ENCODE data around the gene GRB10. TPM values are rescaled to one million over a fixed set of nuclear protein-coding genes. Genes with fewer than 3 reads are reported as not detected.

GRB10 gene
- total and polyA plus RNA-seq, 2 of the 8 experiments (the other 6 are each of a cell fraction or from before 2014, with no cell fraction given), result 35.7 to 97.0 TPM

- no peak for FAIRE-seq
- Histone ChIP-seq H3K9me3 (ENCODE audit: insufficient read depth in 2 of 2, low read depth in 1 of 2, low read length in 1 of 2) (no peaks in the 10 kb centered on the region), H4K91ac (replicated peaks; ENCODE audit: insufficient read length, low read length) (no peak overlapping the region), H2BK20ac (ENCODE audit: low read length) (no peak overlapping the region), H3K9ac (replicated peaks in 1 of 4; ENCODE audit: extremely low read depth in 1 of 4, low read depth in 3 of 4, low read length in 3 of 4) (no peak overlapping the region), H2AK5ac (ENCODE audit: low read depth, low read length) (no peak overlapping the region), H3K36me3 (ENCODE audit: control insufficient read depth in 2 of 4, insufficient read depth in 4 of 4, low read length in 3 of 4) (no peaks in the 10 kb centered on the region), H3K23ac (ENCODE audit: insufficient read length) (no peak overlapping the region), H3K4ac (replicated peaks; ENCODE audit: insufficient read length, low read depth, low read length) (no peak overlapping the region), H4K8ac (ENCODE audit: extremely low read depth, insufficient read depth, low read length) (no peak overlapping the region), H3K27ac (ENCODE audit: low read depth, low read length) (no peak overlapping the region), H3K79me2 (ENCODE audit: control insufficient read depth in 1 of 2, insufficient read depth in 2 of 2, low read length in 2 of 2) (no peaks in the 10 kb centered on the region), H3K56ac (replicated peaks; ENCODE audit: insufficient read length, low read depth, low read length) (no peak overlapping the region), H2BK120ac (replicated peaks; ENCODE audit: low read depth, low read length) (no peak overlapping the region), H3K14ac (ENCODE audit: insufficient read length) (no peak overlapping the region), H2BK15ac (ENCODE audit: low read length) (no peak overlapping the region), H2AFZ (ENCODE audit: low read length) (no peak overlapping the region), H4K5ac (ENCODE audit: insufficient read length, low read depth, low read length) (no peak overlapping the region), H3K27me3 (replicated peaks in 1 of 4; ENCODE audit: control insufficient read depth in 3 of 4, extremely low read depth in 1 of 4, insufficient read depth in 3 of 4, low read length in 3 of 4) (no peaks in the 10 kb centered on the region), H3K23me2 (ENCODE audit: low read depth, low read length) (no peaks in the 10 kb centered on the region), H3K79me1 (ENCODE audit: low read depth, low read length) (no peaks in the 10 kb centered on the region), H4K20me1 (replicated peaks in 1 of 2; ENCODE audit: control insufficient read depth in 1 of 2, insufficient read depth in 2 of 2, low read length in 2 of 2) (no peaks in the 10 kb centered on the region), H2BK5ac (ENCODE audit: low read depth, low read length) (no peak overlapping the region), H3K4me1 (replicated peaks in 1 of 4; ENCODE audit: control insufficient read depth in 3 of 4, insufficient read depth in 4 of 4, low read length in 3 of 4) (peaks cover 0 to 9% (median 3%) of the 10 kb centered on the region in 4 experiments; a peak in 4 of 7 replicates), H3K18ac (ENCODE audit: extremely low read depth, low read length) (no peak overlapping the region), H2BK12ac (ENCODE audit: low read depth, low read length) (no peak overlapping the region), H3K4me3 (ENCODE audit: extremely low read depth in 1 of 4, insufficient read depth in 2 of 4, low read depth in 3 of 4, low read length in 4 of 4) (no peak overlapping the region), H3K4me2 (ENCODE audit: insufficient read depth in 1 of 2, low read depth in 2 of 2, low read length in 2 of 2) (no peak overlapping the region)
- 93% methylated on average over 6 of the region's 6 CpGs; no CpG with 5 or more reads in 1 of the 2 experiments for WGBS, 2 experiments (ENCODE audit: extremely low coverage in 1 of 2, insufficient coverage in 1 of 2, insufficient read length in 1 of 2, insufficient replicate concordance in 2 of 2, low coverage in 1 of 2, low lambda C conversion rate in 2 of 2, missing lambda C conversion rate in 1 of 2)
- DNase-seq (ENCODE audit: low read depth in 1 of 2, low spot score in 2 of 2), result no peak
- CTCF ChIA-PET (ENCODE audit: partially characterized antibody), result interaction anchor here (1.0 kb wide), 1 partner anchor 28 kb away, joined by 4 read pairs; no protein-coding TSS in a partner anchor
- POLR2A ChIA-PET (ENCODE audit: partially characterized antibody), result no interaction called here
- no peak for TF ChIP-seq TAF1 (IDR thresholded peaks at IDR 0.05; ENCODE audit: low read depth, low read length)
- TF ChIP-seq YY1 (IDR thresholded peaks at IDR 0.05; ENCODE audit: low read depth, low read length), result no peak
- TF ChIP-seq HDAC6 (IDR thresholded peaks at IDR 0.05; ENCODE audit: low read depth, low read length), result no peak
Measured at GRCh38 chr7:50818324-50818723, 35.6 kb upstream of the GRB10 start.

Measured in H1 (cell line).